Glutamatergic neuron (in vitro differentiated cells): ENCODE data around the gene SULT2B1. TPM values are rescaled to one million over a fixed set of nuclear protein-coding genes. Genes with fewer than 3 reads are reported as not detected.

ENCODE experiments used
- DNase-seq: peaks from one replicate; pipeline ENCODE4 v3.0.0; 2022
- H3K27ac Mint-ChIP-seq: one replicate; pipeline ENCODE4 v1.8.0; 2020; ENCODE audit warnings: mild to moderate bottlenecking, mixed read lengths, inconsistent platforms; ENCODE audit not compliant: unreplicated experiment
- H3K27me3 Mint-ChIP-seq: one replicate; pipeline ENCODE4 v1.8.0; 2020; ENCODE audit warnings: mild to moderate bottlenecking, moderate library complexity, mixed read lengths, inconsistent platforms; ENCODE audit not compliant: unreplicated experiment
- H3K36me3 Mint-ChIP-seq: one replicate; pipeline ENCODE4 v1.8.0; 2020; ENCODE audit warnings: mild to moderate bottlenecking, mixed read lengths, inconsistent platforms; ENCODE audit not compliant: unreplicated experiment
- H3K4me1 Mint-ChIP-seq: one replicate; pipeline ENCODE4 v1.8.0; 2020; ENCODE audit warnings: mild to moderate bottlenecking, low read depth, mixed read lengths, inconsistent platforms; ENCODE audit not compliant: unreplicated experiment
- H3K4me3 Mint-ChIP-seq: one replicate; pipeline ENCODE4 v1.8.0; 2020; ENCODE audit warnings: mild to moderate bottlenecking, mixed read lengths, inconsistent platforms; ENCODE audit not compliant: unreplicated experiment
- H3K9me3 Mint-ChIP-seq: one replicate; pipeline ENCODE4 v1.8.0; 2020; ENCODE audit warnings: mild to moderate bottlenecking, moderate library complexity, mixed read lengths, inconsistent platforms; ENCODE audit not compliant: unreplicated experiment
- total RNA-seq: library from RNA; stranded (reverse); fragmentation: NEBNext Ultra II Directional; extraction: Animal tissue kit (Norgen Biotek cat#: 25700); gene quantifications from one replicate; pipeline ENCODE4 v1.2.1, GENCODE V29; 2021; ENCODE audit not compliant: unreplicated experiment
- TF ChIP-seq, protein P1 (sequence below): fragments of 200-600 bp; sonication (generic); IDR thresholded peaks from one replicate; pipeline ENCODE4 v1.5.0; 2021; ENCODE audit not compliant: partially characterized antibody, unreplicated experiment

SULT2B1 gene
- total RNA-seq, 1 donor from 2014 or later = not detected

DNA sequence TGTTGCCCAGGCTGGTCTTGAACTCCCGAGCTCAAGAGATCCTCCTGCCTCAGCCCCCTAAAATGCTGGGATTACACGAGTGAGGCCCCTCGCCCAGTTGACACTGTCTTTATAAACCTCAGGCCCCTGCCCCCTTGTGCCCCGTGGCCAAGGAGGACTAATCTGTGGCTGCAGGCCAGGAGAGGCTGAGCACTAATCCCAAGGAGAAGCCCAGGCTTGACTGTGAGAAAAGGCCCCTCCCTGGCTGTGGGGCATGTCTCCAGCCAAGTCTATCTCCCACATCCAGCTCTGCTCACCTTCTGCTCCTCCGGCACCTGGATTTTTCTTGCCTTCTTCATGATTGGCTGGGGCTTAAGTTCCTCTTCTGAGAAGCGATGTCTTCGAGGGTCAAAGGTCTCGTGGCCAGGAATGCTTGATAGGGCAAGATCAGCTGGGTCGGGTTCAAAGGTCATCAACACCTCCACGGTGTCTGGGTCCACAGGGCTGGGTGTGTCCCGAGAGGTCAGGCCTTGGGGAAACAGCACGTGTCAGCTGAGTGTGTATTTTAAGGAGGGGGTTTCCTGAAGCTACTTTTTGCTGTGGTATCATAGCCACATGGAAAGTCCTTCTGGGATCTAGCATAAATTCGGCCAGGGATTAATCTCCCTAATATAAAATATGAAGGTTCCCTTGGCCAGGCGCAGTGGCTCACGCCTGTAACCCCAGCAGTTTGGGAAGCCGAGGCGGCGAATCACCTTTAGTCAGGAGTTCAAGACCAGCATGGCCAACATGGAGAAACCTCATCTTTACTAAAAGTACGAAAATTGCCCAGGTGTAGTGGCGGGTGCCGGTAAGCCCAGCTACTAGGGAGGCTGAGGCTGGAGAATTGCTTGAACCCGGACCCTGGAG is 81.4 kb downstream of the SULT2B1 start:
- Mint-ChIP-seq H3K4me3 (peak overlapping the region; percentile 63), H3K9me3 (peaks cover 4% of the 10 kb centered on the region), H3K4me1 (peaks cover 12% of the 10 kb centered on the region), H3K27ac (peak overlapping the region; percentile 52), H3K27me3 (peaks cover 9% of the 10 kb centered on the region), H3K36me3 (peaks cover under 1% of the 10 kb centered on the region)
- TF ChIP-seq, protein P1, sequence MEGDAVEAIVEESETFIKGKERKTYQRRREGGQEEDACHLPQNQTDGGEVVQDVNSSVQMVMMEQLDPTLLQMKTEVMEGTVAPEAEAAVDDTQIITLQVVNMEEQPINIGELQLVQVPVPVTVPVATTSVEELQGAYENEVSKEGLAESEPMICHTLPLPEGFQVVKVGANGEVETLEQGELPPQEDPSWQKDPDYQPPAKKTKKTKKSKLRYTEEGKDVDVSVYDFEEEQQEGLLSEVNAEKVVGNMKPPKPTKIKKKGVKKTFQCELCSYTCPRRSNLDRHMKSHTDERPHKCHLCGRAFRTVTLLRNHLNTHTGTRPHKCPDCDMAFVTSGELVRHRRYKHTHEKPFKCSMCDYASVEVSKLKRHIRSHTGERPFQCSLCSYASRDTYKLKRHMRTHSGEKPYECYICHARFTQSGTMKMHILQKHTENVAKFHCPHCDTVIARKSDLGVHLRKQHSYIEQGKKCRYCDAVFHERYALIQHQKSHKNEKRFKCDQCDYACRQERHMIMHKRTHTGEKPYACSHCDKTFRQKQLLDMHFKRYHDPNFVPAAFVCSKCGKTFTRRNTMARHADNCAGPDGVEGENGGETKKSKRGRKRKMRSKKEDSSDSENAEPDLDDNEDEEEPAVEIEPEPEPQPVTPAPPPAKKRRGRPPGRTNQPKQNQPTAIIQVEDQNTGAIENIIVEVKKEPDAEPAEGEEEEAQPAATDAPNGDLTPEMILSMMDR = no peak
- DNase-seq = no peak

DNA sequence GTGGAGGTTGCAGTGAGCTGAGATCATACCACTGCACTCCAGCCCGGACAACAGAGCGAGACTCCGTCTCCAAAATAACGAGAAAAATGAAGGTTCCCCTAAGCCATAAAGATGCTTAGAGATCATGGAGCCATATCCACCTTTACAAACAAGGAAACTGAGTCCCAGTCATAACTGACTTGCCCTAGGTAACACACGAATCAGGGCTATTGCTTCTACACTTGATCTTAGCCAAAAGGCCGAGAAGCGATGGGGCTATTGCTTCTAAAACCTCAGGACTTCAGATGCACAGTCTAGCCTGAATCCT is 82.0 kb downstream of the SULT2B1 start:
- TF ChIP-seq, protein P1 = no peak
- Mint-ChIP-seq H3K36me3 (peaks cover 4% of the 10 kb centered on the region), H3K27me3 (peaks cover 10% of the 10 kb centered on the region), H3K4me3 (peak overlapping the region; percentile 65), H3K4me1 (peaks cover 15% of the 10 kb centered on the region), H3K9me3 (peaks cover 6% of the 10 kb centered on the region), H3K27ac (peak overlapping the region; percentile 22)
- no peak for DNase-seq

DNA sequence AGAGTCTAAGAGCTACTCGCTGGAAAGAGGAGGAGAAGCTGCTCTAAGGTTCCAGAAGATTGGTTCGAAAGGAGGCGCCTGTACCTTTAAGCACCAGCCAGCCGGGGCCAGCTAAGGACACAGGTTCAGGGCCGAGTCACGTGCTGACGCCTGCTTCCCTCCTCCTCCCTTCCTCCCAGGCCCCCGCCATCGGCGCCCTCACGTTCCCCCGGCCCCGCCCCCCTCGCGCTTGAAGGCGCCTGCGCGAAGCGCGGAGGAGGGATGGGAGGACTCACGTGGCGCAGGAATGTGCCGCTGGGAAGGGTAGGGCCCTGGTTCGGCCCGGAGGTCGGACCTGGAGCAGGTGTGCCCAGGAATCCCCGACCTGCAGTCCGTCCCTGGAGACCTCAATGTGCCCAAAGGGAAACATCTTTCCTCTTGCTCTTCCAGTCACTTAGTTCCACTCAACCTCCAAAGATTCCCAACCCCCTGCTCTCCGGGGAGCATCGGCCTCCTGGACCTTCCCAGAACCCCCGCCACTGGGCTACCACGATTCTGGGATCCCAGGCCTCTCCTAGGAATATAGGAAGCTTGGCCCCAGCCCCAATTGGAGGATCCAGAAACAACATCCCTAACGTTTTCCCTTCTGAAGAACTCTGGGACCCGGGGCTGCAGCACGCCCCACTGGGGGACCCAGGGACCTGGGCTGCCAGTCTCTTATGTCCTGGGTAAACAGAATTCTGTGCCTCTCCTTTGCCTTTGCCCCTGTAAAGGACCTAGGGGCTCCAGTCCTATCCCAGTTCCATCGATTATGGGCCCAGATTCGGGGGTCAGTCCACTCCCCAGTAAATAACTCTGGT is 82.7 kb downstream of the SULT2B1 start:
- peaks cover 15% of the 10 kb centered on the region for H3K4me1 Mint-ChIP-seq
- H3K27me3 Mint-ChIP-seq = peaks cover 12% of the 10 kb centered on the region
- H3K36me3 Mint-ChIP-seq = peaks cover 4% of the 10 kb centered on the region
- TF ChIP-seq, protein P1 = no peak
- H3K27ac Mint-ChIP-seq = peak overlapping the region; percentile 22
- DNase-seq = peak; percentile 94
- peaks cover 6% of the 10 kb centered on the region for H3K9me3 Mint-ChIP-seq
- peak overlapping the region; percentile 72 for H3K4me3 Mint-ChIP-seq

DNA sequence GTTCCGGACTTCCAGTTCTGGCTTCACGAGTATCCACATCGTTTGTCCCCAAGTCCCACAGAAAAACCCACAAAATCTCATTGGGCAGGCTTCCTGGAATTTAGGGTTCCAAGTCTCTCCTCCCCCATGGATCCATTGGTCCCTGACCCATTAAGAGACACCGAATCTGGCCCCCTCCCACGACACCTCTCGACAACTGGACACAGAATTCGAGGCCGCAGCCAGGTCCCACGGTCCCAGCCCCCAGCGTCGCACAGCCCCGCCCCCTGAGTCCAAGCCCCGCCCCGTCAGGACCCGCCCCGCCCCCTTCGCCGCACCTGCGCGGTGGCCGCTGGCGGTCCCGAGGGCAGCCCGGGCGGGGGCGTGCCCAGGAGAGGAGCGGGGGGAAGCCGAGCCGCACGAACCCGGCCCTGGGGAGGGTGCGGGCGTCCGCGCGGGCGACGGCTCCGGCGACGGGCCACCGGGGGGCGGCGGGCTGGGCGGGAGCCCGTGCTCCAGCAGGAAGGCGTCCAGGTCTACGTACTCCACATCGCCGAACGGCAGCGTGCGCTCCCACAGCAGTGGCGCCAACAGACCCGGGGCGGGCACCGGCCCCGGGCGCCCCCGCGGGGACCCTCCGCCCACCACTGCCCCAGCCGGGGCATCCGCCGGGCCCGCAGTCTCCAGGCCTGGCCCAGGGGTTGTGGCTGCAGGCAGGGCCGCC is 83.4 kb downstream of the SULT2B1 start:
- peaks cover 17% of the 10 kb centered on the region for H3K27me3 Mint-ChIP-seq
- H3K4me3 Mint-ChIP-seq = peak overlapping the region; percentile 72
- H3K36me3 Mint-ChIP-seq = peaks cover 4% of the 10 kb centered on the region
- no peak overlapping the region for H3K27ac Mint-ChIP-seq
- H3K9me3 Mint-ChIP-seq = peaks cover 6% of the 10 kb centered on the region
- peaks cover 15% of the 10 kb centered on the region for H3K4me1 Mint-ChIP-seq
- TF ChIP-seq, protein P1 = no peak
- peak; percentile 71 for DNase-seq
